Measurements from ENCODE around the gene UROD. TPM values are rescaled to one million over a fixed set of nuclear protein-coding genes. Genes with fewer than 3 reads are reported as not detected.

The UROD gene
- total and polyA plus RNA-seq, 8 donors = 13.4 to 132 (median 68.9) TPM

DNA sequence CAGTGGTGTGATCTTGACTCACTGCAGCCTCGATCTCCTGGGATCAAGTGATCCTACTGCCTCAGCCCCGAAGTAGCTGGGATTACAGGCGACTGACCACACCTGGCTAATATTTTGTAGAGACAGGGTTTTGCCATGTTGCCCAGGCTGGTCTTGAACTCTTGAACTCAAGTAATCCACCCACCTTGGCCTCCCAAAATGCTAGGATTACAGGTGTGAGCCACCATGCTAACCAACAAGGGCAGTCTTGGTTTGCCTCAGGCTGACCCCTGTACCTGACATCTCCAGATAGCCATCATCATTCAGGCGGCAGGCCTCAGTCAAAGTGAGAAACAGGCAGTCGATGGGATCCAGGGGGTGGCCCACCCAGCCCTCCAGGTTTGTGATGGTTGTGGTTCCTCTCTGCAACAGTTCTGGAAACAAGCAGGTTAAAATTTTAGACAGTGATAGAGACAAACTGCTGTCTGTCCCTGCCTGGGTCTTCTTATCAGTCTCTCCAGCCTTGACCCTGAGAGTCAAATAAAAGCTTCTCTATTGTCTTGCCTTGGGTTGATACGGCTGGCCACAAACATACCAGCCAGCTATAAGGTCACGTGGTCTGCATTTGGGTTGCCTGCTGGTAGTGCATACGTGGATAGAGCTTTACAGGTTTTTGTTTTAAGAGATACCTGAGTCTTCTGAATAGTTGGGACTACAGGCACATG lies 26.8 kb downstream of the UROD start:
- WGBS, 5 donors = 83 to 93% (median 92%) methylated on average over 8 of the region's 8 CpGs
- intact Hi-C loops (cut with DNase I; ENCODE audit: low total_unique reads) = no loop called here
- no peak for DNase-seq
- Histone ChIP-seq H3K27me3 (no peaks in the 10 kb centered on the region), H3K4me1 (no peaks in the 10 kb centered on the region), H3K27ac (no peak overlapping the region), H3K36me3 (peaks cover 0 to 51% (median 23%) of the 10 kb centered on the region in 4 donors), H3K9me3 (no peaks in the 10 kb centered on the region), H3K4me3 (no peak overlapping the region)
- TF ChIP-seq EP300 (IDR thresholded peaks at IDR 0.05) (no peak), POLR2AphosphoS5 (IDR thresholded peaks at IDR 0.05) (no peak), POLR2A (IDR thresholded peaks at IDR 0.05) (no peak)
- TF ChIP-seq, protein P1, sequence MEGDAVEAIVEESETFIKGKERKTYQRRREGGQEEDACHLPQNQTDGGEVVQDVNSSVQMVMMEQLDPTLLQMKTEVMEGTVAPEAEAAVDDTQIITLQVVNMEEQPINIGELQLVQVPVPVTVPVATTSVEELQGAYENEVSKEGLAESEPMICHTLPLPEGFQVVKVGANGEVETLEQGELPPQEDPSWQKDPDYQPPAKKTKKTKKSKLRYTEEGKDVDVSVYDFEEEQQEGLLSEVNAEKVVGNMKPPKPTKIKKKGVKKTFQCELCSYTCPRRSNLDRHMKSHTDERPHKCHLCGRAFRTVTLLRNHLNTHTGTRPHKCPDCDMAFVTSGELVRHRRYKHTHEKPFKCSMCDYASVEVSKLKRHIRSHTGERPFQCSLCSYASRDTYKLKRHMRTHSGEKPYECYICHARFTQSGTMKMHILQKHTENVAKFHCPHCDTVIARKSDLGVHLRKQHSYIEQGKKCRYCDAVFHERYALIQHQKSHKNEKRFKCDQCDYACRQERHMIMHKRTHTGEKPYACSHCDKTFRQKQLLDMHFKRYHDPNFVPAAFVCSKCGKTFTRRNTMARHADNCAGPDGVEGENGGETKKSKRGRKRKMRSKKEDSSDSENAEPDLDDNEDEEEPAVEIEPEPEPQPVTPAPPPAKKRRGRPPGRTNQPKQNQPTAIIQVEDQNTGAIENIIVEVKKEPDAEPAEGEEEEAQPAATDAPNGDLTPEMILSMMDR (IDR thresholded peaks at IDR 0.05) = no peak

DNA sequence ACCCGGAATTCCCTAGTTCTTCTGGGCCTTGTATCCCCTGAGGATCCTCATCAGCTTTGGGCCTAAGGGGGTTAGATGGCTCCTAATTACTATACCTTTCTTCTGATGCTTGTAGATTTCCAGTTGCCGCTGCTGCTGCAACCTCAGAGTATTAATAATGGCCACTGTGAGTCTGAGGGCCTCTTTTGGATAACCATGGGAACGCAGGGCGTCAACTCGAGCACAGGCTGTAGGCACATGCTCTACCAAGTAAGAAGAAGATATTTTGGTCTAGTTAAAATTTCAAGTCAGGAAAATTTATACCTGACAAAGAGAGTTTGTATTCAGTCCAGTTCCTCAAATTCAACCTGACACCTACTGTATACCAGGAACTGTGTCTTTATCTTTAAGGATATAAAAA lies 28.2 kb downstream of the UROD start:
- Histone ChIP-seq H3K27ac (no peak overlapping the region), H3K36me3 (peaks cover 0 to 36% (median 16%) of the 10 kb centered on the region in 4 donors), H3K4me1 (no peaks in the 10 kb centered on the region), H3K4me3 (no peak overlapping the region), H3K9me3 (no peaks in the 10 kb centered on the region), H3K27me3 (no peaks in the 10 kb centered on the region)
- intact Hi-C loops (cut with DNase I; ENCODE audit: low total_unique reads) = no loop called here
- TF ChIP-seq POLR2AphosphoS5 (IDR thresholded peaks at IDR 0.05) (no peak), EP300 (IDR thresholded peaks at IDR 0.05) (no peak), POLR2A (IDR thresholded peaks at IDR 0.05) (no peak)
- TF ChIP-seq, protein P1 (IDR thresholded peaks at IDR 0.05) = no peak
- DNase-seq = no peak
- 93 to 98% (median 96%) methylated on average over 5 of the region's 5 CpGs for WGBS, 5 donors

DNA sequence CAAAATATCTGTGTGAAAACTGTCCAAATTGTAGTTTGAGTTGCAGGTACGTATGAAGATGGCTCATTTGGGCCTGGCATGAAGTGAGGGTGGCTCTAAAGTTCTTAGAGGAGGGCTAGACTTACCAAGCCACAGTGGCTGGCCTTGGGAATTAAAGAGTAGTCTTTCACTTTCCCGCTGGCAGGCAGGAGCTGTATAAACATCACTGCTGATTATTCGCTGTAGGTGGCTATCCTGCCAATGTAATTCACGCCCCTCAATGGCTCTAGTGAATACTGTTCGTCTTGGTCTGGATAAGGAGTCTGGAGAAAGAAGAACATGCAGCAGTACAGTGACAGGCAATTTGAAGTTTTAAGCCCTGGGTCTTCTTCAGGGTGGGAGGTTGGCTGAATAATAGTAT lies 31.0 kb downstream of the UROD start:
- Histone ChIP-seq H3K27me3 (no peaks in the 10 kb centered on the region), H3K4me3 (no peak overlapping the region), H3K4me1 (no peaks in the 10 kb centered on the region), H3K36me3 (peaks cover 0 to 28% (median 8%) of the 10 kb centered on the region in 4 donors), H3K9me3 (no peaks in the 10 kb centered on the region), H3K27ac (no peak overlapping the region)
- no peak for TF ChIP-seq POLR2AphosphoS5 (IDR thresholded peaks at IDR 0.05)
- TF ChIP-seq, protein P1 (IDR thresholded peaks at IDR 0.05) = no peak
- no peak for TF ChIP-seq EP300 (IDR thresholded peaks at IDR 0.05)
- no peak for TF ChIP-seq POLR2A (IDR thresholded peaks at IDR 0.05)
- intact Hi-C loops (cut with DNase I; ENCODE audit: low total_unique reads) = no loop called here
- WGBS, 5 donors = 79 to 85% (median 81%) methylated on average over 5 of the region's 5 CpGs
- DNase-seq = no peak

DNA sequence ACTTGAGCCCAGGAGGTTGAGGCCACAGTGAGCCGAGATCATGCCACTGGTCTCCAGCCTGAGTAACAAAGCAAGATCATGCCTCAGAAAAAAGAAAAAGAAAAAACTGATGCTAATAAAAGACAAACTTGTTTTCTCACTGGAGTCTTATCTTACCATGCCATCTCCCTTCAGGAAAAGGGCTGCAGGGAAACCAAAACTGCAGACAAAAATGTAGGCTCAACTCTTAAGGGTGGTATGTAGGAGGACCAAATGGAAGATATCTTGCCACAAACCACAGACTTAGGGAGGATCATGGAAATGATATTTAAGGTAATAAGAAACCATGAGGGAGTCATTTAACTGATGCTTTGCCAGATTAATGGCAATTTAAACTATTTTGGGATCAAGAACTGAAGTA lies 32.9 kb downstream of the UROD start:
- 91 to 100% (median 94%) methylated on average over 1 of the region's 1 CpG for WGBS, 5 donors
- Histone ChIP-seq H3K9me3 (no peaks in the 10 kb centered on the region), H3K4me3 (no peak overlapping the region), H3K27me3 (no peaks in the 10 kb centered on the region), H3K4me1 (no peaks in the 10 kb centered on the region), H3K36me3 (peaks cover 0 to 23% (median 10%) of the 10 kb centered on the region in 4 donors), H3K27ac (no peak overlapping the region)
- no peak for DNase-seq
- intact Hi-C loops (cut with DNase I; ENCODE audit: low total_unique reads) = no loop called here
- no peak for TF ChIP-seq POLR2AphosphoS5 (IDR thresholded peaks at IDR 0.05)
- no peak for TF ChIP-seq EP300 (IDR thresholded peaks at IDR 0.05)

DNA sequence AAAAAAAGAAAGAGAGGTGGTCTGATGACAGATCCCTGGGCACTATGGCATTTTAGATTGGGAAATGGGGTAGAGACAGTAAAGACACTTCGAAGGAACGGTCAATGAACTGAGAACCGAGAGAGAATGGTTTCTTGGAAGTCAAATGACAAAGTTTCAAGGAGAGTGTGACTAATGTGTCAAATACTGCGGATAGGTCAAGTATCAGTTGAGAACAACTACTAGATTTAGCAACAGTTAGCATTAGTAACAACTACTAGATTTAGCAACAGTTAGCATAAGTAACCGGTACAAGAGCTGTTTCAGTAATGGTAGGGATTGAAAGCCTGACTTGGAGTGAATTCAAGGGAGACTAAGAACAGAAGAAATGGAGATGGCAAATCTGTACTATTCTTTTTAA lies 35.0 kb downstream of the UROD start:
- WGBS, 5 donors = 87 to 94% (median 93%) methylated on average over 5 of the region's 5 CpGs
- no peaks in the 10 kb centered on the region for H3K27me3 ChIP-seq
- no peaks in the 10 kb centered on the region for H3K9me3 ChIP-seq
- no peak overlapping the region for H3K27ac ChIP-seq
- intact Hi-C loops (cut with DNase I; ENCODE audit: low total_unique reads) = no loop called here
- H3K4me1 ChIP-seq = peaks cover 0 to 12% (median 0%) of the 10 kb centered on the region in 4 donors
- H3K36me3 ChIP-seq = peaks cover 0 to 21% (median 9%) of the 10 kb centered on the region in 4 donors
- no peak for TF ChIP-seq POLR2AphosphoS5 (IDR thresholded peaks at IDR 0.05)
- TF ChIP-seq EP300 (IDR thresholded peaks at IDR 0.05) = no peak
- no peak for TF ChIP-seq POLR2A (IDR thresholded peaks at IDR 0.05)
- TF ChIP-seq, protein P1 (IDR thresholded peaks at IDR 0.05) = no peak
- no peak overlapping the region for H3K4me3 ChIP-seq
- DNase-seq = no peak

Data from stomach (tissue), 9 donors.